ENCODE data around the gene MYO5B. TPM values are rescaled to one million over a fixed set of nuclear protein-coding genes. Genes with fewer than 3 reads are reported as not detected.

Gene MYO5B
- total and polyA plus RNA-seq, 2 experiments from 2014 or later, result 20.3 to 41.9 TPM

DNA sequence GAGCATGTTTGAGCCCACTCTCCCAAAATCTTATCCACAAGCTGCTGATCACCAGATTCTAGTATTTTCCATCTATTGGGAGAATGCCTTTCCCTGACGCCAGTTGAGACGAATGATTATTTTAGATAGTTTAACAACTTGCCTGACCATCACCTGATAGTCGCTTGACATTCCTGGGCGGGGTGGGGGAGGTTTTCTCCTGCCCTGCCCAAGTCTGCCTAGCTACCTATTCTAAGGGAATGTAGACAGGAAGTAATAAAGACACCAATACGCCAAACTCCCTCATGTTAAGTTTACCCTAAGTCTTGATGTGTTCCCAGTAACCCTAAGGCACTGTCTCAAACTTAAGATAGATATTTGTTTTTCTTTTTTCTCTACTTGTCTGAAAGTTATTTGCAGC lies 377.0 kb downstream of the MYO5B start:
- H3K9me3 ChIP-seq (ENCODE audit: low read depth), result no peaks in the 10 kb centered on the region
- H3K4me3 ChIP-seq, result no peak overlapping the region
- TF ChIP-seq, protein P1, sequence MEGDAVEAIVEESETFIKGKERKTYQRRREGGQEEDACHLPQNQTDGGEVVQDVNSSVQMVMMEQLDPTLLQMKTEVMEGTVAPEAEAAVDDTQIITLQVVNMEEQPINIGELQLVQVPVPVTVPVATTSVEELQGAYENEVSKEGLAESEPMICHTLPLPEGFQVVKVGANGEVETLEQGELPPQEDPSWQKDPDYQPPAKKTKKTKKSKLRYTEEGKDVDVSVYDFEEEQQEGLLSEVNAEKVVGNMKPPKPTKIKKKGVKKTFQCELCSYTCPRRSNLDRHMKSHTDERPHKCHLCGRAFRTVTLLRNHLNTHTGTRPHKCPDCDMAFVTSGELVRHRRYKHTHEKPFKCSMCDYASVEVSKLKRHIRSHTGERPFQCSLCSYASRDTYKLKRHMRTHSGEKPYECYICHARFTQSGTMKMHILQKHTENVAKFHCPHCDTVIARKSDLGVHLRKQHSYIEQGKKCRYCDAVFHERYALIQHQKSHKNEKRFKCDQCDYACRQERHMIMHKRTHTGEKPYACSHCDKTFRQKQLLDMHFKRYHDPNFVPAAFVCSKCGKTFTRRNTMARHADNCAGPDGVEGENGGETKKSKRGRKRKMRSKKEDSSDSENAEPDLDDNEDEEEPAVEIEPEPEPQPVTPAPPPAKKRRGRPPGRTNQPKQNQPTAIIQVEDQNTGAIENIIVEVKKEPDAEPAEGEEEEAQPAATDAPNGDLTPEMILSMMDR (IDR thresholded peaks at IDR 0.05; ENCODE audit: poor library complexity), result no peak
- TF ChIP-seq EZH2 (IDR thresholded peaks at IDR 0.05; ENCODE audit: borderline replicate concordance) (no peak), EZH2phosphoT487 (IDR thresholded peaks at IDR 0.05; ENCODE audit: low read depth, severe bottlenecking, unreplicated experiment) (no peak)
- H3K4me2 ChIP-seq, result no peak overlapping the region
- H3K27ac ChIP-seq, result peak overlapping the region; percentile 92
- no peaks in the 10 kb centered on the region for H3K36me3 ChIP-seq (replicated peaks; ENCODE audit: insufficient read depth, low read depth)
- H4K20me1 ChIP-seq (ENCODE audit: insufficient read depth, poor library complexity, severe bottlenecking), result no peaks in the 10 kb centered on the region
- H3K9me2 ChIP-seq (replicated peaks; ENCODE audit: insufficient read depth), result no peaks in the 10 kb centered on the region
- no peak for DNase-seq (ENCODE audit: low spot score)
- WGBS (ENCODE audit: low lambda C conversion rate, missing lambda C conversion rate), result 78% methylated on average over 5 of the region's 5 CpGs
- H3K27me3 ChIP-seq, result no peaks in the 10 kb centered on the region
- no peak overlapping the region for H2AFZ ChIP-seq
- H3K4me1 ChIP-seq (ENCODE audit: insufficient read depth), result peaks cover 4% of the 10 kb centered on the region
- H3K79me2 ChIP-seq, result peaks cover 19% of the 10 kb centered on the region

DNA sequence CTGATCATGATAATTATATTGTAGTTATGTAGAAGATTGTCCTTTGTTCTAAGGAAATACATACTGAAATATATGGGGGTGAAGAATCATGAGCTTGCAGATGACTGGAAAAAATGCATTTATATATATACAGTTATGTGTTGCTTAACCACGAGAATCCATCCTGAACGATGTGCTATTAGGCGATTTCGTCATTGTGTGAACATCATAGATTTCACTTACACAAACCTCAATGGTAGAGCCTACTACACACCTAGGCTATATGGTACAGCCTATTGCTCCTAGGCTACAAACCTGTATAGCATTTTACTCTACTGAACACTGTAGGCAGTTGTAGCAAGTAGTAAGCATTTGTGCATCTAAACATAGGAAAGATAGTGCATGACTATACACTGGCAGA lies 379.0 kb downstream of the MYO5B start:
- H2AFZ ChIP-seq, result no peak overlapping the region
- H3K9me2 ChIP-seq (replicated peaks; ENCODE audit: insufficient read depth), result no peaks in the 10 kb centered on the region
- 92% methylated on average over 4 of the region's 4 CpGs for WGBS (ENCODE audit: low lambda C conversion rate, missing lambda C conversion rate)
- TF ChIP-seq EZH2phosphoT487 (IDR thresholded peaks at IDR 0.05; ENCODE audit: low read depth, severe bottlenecking, unreplicated experiment) (no peak), EZH2 (IDR thresholded peaks at IDR 0.05; ENCODE audit: borderline replicate concordance) (no peak)
- TF ChIP-seq, protein P1 (IDR thresholded peaks at IDR 0.05; ENCODE audit: poor library complexity), result no peak
- H3K4me1 ChIP-seq (ENCODE audit: insufficient read depth), result peaks cover 17% of the 10 kb centered on the region
- no peak overlapping the region for H3K4me2 ChIP-seq
- H3K79me2 ChIP-seq, result peaks cover 38% of the 10 kb centered on the region
- H4K20me1 ChIP-seq (ENCODE audit: insufficient read depth, poor library complexity, severe bottlenecking), result no peaks in the 10 kb centered on the region
- H3K27ac ChIP-seq, result no peak overlapping the region
- H3K27me3 ChIP-seq, result no peaks in the 10 kb centered on the region
- no peak overlapping the region for H3K4me3 ChIP-seq
- H3K36me3 ChIP-seq (replicated peaks; ENCODE audit: insufficient read depth, low read depth), result no peaks in the 10 kb centered on the region
- DNase-seq (ENCODE audit: low spot score), result no peak
- no peaks in the 10 kb centered on the region for H3K9me3 ChIP-seq (ENCODE audit: low read depth)

DNA sequence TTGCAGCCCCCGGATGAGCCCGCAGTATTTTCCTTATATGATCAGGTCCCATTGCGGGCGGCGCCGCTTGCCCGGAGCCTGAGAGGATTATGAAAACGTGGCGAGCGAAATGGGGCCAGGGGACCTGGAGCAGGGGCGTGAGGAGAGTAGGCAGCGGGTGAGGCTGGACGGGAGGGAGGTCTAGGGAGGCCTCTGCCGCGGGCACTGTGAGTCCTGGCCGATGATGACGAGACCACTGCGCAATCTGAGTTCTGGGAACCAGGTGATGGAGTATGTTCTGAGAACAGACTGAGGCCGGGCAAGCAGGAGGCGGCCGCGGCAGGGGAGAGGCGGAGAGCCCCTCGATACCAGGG lies 380.8 kb downstream of the MYO5B start:
- Histone ChIP-seq H4K20me1 (ENCODE audit: insufficient read depth, poor library complexity, severe bottlenecking) (no peaks in the 10 kb centered on the region), H3K27me3 (no peaks in the 10 kb centered on the region), H3K4me2 (peak overlapping the region; percentile 88), H3K4me3 (peak overlapping the region; percentile 79), H3K9me3 (ENCODE audit: low read depth) (no peaks in the 10 kb centered on the region), H3K36me3 (replicated peaks; ENCODE audit: insufficient read depth, low read depth) (no peaks in the 10 kb centered on the region), H3K27ac (peak overlapping the region; percentile 99), H3K9me2 (replicated peaks; ENCODE audit: insufficient read depth) (no peaks in the 10 kb centered on the region), H3K79me2 (peaks cover 56% of the 10 kb centered on the region), H2AFZ (peak overlapping the region; percentile 81), H3K4me1 (ENCODE audit: insufficient read depth) (peaks cover 17% of the 10 kb centered on the region)
- under 1% methylated on average over 22 of the region's 24 CpGs for WGBS (ENCODE audit: low lambda C conversion rate, missing lambda C conversion rate)
- no peak for TF ChIP-seq EZH2phosphoT487 (IDR thresholded peaks at IDR 0.05; ENCODE audit: low read depth, severe bottlenecking, unreplicated experiment)
- TF ChIP-seq, protein P1 (IDR thresholded peaks at IDR 0.05; ENCODE audit: poor library complexity), result no peak
- TF ChIP-seq EZH2 (IDR thresholded peaks at IDR 0.05; ENCODE audit: borderline replicate concordance), result no peak
- peak; percentile 81 for DNase-seq (ENCODE audit: low spot score)

Data from hepatocyte (in vitro differentiated cells).